HG03039 (cell line): Measurements from ENCODE around the gene SRPRA.

ENCODE experiments used
- ATAC-seq: cut with Tn5 transposase; IDR thresholded peaks from one replicate; pipeline ENCODE4 v1.9.1; 2021; ENCODE audit warnings: mild to moderate bottlenecking, moderate library complexity; ENCODE audit not compliant: unreplicated experiment

SRPRA gene

DNA sequence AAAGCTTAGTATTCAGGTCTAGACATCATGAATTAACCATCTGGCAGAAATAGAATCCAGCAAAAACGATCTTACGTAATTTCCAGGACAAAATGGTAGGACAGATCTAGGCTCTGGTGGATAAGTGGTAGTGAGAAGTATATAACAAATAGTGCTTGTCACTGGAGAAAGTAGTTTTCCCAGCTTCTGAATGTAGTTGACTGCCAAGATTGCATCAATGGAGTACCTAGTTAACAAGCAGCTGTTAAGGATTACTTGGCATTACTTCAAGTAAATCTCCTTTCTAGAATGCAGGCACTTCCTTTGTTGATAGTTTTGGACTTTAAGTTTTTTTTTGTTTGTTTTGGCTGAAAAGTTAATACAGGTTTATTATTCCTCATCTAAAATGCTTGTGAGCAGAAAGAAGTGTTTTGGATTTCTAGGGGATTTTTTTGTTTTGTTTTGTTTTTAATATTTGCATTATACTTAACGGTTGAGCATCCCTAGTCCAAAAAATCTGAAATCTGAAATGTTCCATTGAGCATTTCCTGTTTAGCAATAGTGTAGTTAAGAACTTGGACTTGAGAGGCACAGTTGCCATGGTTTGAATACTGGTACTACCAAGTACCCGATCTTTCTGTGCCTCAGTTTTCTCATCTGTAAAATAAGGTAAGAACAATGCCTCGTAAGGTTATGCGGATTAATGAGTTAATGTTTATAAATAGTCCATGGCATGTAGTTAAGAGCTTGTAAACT lies 36.8 kb downstream of the SRPRA start:
- no peak for ATAC-seq

GRCh38 chr11:126229858-126230540 lies 38.7 kb downstream of the SRPRA start:
- no peak for ATAC-seq

DNA sequence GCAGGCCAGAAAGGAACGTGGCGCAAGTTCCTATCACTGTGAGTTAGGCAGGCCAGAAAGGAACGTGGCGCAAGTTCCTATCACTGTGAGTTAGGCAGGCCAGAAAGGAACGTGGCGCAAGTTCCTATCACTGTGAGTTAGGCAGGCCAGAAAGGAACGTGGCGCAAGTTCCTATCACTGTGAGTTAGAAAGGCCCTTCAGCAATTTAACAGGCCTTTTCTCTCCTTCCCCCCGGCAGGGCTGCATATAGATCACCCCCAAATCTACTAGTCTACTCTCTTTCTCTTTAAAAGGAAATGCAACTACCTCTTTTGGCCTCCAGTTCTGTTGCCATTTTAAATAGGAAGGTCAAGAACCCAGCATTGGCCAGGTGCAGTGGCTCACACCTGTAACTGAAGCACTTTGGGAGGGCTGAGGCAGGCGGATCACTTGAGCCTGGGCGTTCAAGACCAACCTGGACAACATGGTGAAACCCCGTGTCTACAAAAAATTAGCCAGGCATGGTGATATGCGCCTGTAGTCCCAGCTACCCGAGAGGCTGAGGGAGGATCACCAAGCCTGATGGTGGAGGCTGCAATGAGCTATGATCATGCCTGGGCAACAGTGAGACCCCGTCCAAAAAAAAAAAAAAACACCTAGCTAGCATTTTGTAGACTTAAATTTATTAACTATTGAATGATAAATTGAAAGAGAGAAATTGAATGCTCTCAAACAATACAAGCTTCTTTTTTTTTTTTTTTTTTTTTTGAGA lies 42.2 kb downstream of the SRPRA start:
- no peak for ATAC-seq

DNA sequence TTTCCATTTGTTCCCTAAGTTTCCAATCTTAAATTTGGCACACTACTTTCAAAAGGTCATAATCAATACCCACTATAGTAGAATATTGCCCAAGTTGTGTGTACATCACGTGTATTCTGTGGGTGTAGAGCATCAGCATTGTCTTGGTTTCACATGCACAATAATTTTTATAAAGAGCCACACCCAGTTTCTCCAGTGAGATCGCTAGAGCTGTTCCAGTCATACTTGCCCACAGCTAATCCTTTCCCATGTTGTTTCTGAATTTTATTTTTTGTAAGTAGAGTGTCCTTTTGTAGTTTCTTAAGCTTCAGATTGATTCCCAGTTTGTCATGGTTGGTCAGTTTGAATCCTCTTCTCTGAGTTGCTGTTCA lies 43.4 kb downstream of the SRPRA start:
- no peak for ATAC-seq

DNA sequence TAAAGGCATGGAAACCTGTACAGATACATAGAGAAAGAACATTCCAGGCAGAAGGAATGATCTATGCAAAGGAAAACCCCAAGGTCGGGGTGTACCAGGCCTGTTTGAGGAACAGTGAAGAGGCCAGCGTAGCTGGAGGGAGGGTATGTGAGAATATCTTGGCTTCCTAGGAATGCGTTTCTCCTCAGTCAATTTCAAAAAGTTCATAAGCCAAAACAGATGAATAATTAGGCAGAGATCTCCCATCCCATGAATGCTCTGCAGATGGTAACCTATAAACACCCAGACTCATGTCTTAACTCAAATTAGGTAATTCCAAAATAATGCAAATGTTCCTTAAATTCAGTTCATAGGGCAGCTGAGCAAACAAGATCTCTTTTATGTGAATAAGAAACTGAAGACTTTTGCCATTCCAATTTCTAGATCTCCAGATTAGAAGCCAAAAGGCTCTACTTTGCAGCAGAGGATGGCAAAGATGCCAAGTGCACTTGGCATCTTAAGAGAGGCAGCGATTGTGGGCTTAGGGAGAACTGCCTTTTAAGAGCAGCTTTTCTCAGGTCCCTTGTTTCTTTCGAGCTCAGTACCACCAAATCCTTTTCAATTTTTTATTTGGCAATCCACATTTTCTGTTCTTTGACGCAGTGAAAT lies 43.9 kb downstream of the SRPRA start:
- ATAC-seq, result no peak

- no peak for ATAC-seq
Measured at GRCh38 chr11:126219547-126219946, 49.1 kb downstream of the SRPRA start.

GRCh38 chr11:126217491-126217890 lies 51.2 kb downstream of the SRPRA start:
- ATAC-seq, result no peak

DNA sequence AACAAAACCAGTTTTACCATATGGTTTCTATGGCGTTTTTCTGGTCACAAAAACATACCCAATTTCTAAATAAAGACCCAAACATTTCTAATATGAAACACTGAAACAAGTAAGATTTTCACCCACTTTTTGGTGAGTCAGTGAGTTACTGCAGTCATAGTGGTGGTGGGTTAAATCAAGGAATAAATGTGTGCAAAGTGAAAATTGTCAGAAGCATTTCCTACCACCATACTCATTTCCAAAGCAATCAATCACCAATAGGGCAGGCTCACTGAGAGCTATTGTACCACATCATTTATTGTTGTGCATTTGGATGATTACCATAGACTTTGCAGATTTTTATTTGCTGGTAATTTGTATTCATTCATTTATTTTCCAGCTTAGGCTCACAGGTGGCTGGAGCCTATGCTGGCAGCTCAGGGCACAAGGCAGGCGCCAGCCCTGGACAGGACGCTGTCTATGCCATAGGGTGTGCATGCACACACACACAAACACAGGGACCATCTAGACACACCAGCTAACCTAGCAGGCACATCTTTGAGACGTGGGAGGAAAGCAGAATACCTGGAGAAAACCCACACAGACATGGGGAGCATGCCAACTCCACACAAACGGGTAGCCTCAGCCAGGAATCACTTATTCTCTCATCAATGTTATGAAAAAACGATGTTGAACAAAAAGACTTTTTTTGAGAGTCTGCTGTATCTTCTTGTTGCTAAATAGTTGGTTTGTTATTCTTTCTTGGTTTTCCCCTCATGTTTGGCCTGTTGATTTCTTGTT lies 52.0 kb downstream of the SRPRA start:
- no peak for ATAC-seq

GRCh38 chr11:126214841-126215240 lies 53.9 kb downstream of the SRPRA start:
- no peak for ATAC-seq

DNA sequence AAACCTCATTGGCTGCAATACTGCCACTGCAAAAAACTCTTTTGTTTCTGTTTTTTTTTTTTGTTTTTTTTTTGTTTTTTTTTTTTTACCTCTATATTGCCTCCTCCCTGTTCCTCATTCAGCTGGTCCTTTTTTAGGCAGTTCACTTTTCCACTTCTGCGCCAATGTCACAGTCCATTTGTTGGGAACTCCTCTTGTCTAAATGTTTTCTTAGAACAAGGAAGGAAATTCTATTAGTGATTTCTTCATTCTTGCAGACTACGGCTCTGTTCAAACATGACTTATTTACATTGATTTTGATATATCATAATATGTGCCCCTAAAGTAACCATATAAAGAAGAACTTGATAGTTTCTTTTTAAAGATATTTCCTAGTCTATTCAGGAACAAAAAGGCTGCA lies 54.3 kb downstream of the SRPRA start:
- no peak for ATAC-seq
